Inferior parietal cortex (tissue), 1 donor: ENCODE results near the gene OGFR.
A peak's percentile ranks its signal among the peaks of the same experiment; 100 is the strongest.

Experiments
- DNase-seq: peaks from one replicate; pipeline ENCODE4 v3.0.0-alpha.2; 2016; ENCODE audit errors: extremely low spot score

Gene OGFR

DNA sequence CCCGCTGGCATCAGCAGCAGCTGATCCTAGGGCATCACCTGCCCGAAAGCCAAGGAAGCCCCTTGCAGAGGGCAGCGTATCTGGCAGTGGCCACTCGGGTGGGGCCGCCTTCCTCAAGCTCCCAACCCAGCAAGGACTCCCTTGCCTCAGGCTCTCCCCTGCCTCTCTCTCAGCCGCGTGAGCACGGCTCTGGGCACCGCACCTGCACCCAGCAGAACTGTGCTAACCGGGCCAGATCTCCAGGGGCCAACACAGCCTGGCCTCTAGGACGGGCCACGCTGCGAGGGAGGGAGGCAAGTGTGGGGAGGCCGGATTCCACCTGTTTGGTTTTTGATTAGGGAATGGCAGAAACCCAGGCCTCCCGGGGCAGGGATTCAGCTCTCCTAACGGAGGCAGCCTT, 20.1 kb upstream of the OGFR start:
- DNase-seq: no peak

DNA sequence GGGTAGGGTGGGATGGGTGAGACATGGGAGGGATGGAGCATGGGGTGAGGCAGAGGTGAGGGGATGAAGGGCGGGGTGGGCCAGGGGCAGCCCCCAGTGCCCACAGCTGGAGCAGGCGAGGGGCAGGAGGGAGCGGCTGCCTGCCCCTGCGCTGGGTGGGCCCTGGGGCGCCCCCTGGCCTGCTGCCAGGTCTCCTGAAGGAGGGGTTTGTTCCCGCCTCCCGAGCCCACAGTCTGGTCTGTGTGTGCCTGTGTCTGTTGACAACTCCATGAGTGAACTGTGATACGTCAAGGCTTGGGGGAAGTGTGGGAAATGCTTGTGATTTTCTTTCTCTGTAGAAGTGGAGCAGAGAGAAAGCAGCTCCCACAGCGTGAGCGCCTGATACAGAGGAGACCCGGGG, 19.2 kb upstream of the OGFR start:
- no peak for DNase-seq

DNA sequence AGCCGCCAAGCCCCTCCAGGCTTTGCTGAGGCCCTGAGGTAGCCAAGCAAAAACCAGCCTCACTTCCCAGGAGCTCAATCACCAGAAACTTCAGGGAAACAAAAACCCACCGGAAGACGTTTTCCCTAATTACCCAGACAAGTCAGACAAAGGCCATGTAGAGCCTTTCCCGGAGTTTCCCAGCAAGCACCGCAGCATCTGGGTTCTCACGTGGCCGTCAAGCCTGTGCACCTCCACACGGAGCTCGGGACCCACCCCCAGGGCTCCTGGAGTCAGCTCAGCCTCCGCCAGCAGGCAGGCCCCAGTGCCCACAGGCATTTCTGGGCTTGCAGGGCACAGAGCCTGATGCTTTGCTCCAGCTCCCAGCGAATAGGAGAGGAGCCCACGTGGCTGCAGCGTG, 18.5 kb upstream of the OGFR start:
- no peak for DNase-seq

DNA sequence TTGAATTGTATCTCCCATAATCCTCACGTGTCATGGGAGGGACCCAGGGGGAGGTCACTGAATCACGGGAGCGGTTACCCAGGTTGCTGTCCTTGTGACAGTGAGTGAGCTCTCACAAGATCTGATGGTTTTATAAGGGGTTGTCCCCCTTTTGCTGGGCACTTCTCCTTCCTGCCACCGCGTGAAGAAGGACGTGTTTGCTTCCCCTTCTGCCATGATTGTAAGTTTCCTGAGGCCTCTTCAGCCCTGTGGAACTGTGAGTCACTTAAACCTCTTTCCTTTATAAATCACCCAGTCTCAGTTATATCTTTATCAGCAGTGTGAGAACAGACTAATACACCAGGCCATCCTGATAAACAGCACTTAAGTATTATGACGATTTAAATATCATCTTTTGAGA, 17.3 kb upstream of the OGFR start:
- no peak for DNase-seq

DNA sequence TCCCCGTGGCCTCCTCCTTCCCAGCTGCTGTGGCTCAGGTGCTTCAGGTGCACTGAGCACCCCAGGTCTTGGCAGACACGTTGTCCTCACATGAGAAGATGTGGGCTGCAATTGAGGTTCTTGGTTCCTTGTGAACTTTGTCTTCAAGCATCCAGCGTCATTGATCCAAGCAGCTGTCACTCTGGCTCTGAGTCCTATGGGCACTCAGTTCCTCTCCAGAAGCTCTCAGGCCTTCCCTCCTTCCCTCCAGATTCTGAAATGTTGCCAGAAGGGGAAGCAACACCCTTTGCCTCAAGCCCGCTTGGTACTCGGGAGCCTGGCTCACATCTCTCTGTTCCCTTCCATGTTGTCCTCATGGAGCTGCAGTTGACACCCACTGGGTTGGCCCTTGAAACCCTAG, 16.8 kb upstream of the OGFR start:
- DNase-seq: no peak

DNA sequence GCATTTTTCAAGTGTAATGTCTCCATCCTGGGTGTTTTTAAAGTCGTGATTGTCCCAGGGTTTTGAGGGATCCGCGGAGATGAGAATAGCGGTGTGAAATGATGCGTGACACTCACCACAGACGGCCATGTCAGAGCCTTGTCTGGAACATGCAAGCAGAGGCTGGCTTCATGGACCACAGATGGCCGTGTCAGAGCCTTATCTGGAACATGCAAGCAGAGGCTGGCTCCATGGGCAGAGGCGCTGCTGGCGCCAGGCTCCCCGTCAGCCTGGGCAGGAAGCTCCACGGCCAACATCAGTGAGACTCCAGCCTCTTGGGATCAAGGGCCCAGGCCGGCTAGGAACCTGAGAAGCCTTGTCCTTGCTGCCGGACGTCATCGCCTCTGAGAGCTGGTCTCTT, 16.0 kb upstream of the OGFR start:
- DNase-seq: no peak

DNA sequence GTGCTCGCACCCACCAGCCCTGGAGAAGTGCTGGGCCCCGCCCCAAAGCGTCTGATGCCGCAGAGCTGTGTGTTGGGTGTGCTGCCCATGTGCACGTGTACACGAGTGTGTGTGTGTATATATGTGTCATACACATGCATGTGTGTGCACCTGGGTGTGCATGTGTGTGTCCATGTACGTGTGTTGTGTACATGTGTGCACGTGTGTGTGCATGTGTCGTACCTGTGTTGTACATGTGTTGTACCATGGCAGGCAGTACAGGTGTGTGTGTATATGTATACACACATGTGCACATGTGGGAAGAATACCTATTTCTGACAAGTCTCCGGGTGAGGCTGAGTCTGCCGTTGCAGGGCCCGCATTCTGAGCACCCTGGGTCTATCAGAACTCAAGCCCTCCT, 14.6 kb upstream of the OGFR start:
- no peak for DNase-seq

DNA sequence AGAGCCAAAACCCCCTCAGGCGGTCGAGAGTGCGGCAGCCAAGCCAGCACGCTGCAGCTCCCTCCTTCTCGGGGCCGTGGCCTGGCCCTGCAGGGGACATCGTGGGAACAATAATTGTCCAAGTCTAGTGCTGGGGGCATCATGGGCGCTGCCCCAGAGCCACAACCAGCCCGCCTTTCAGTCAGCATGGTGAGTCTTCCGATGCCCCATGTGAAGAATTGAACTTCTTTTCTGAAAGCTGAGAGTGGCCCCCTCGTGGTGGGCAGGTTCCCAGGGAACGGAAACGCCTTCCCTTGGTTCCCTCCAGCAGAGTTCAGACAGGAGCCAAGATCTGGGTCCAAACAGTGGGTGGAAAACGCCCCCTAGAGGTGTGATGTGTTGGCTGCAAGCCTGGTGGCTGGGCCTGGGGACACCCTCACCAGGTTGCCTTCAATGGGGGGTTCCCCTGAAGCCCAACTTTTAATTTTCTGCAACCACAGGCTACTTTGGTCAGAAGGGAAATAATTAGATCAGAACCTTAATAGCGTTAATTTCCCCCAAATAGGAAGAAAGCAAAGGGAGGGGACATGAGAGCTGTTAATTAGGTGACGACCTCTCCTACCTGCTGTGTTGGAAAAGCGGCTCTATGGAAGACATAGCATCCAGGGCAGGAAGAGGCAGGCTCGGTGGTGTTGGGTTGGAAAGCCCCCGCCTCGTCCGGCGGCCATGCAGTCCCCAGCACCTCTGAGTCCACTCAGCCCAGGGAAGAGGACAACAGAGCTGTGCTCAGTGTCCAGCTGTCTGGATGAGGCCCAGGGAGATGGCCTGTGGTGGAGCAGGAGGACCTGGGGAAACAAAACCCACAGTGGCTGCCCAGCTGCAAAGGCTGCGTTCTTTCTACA, 13.1 kb upstream of the OGFR start:
- DNase-seq: peak; percentile 95

DNA sequence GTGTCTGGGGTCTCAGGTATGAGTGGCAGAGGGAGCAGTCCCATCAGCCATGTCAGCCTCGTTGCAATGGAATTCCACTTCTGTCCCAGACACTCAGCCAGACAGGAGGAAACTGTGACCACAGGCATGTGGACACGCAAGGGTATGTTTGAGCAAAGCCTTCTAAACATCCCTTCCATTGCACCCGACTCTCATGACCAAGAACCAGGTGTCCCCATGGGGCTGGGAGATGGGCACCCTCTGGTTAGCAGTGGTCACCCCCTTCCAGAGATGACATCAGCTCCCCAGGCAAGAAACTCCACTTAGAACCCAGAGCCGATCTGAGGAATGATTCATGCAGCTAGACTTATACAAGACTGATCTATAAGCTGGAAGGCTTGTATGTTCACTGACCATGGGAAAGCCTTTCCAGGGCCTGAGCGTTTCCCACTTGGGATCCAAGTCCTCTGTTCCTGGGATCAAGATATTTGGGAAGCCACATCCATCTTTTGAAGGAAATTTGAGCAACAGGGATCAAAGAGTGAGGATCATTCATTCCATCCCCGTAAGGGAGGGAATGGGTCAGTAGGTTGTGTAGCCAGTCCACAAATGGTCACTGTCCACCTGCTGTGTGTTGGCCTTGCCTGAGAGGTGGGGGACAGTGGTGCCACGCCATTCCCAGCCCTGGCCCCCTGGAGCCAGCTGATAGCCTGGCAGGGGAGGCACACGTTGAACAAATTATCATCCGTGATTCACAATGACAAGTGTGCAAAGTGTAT, 12.3 kb upstream of the OGFR start:
- DNase-seq: no peak

DNA sequence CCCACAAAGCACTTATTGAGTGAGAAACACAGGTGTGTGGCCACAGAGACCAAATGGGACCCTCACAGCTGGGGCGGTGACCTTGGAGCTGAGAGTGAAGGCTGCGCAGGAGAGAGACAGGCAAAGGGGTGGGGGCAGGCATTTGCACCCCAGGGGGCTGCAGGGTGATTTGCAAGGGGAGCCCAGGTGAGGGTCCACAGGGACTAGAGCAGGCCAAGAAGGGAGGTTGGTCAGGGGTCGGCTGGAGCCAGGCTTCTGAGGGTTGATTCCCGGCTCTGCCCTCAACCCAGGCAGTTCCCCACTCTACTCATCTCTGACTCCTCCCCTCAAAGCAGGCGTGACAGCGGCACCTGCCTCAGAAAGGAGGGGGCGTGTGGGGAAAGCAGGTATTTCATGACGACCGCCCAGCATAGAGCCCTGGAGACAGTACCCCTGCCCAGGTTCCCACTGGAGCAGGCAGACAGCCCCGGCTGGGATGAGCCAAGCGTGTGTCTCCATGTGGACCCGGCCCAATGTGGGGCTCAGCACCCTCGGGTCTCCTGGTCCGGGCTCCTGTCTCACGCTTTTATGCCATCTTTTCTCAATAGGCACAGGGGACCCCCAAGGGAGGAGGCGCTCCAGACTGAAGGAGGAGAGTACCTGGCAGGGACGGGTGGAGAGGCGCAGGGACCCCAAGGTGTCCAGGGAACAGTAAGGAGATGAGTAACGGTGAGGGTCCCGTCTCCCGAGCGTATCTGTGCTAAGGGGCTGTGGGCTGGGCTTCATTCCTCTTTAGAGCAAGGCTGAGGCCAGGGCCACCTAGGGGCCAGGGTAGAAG, 11.5 kb upstream of the OGFR start:
- DNase-seq: no peak

DNA sequence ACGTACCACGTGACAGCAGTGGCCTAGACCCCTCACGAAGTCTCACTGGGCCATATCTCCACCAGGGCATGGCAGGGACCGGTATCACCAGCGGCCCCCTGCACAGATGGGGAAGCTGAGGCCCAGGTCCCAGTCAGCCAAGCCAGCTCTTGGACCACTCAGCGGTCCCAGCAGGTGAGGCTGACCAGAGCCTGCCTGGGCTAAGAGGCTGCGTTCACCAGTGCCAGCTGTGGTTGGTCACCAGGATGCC, 11.0 kb upstream of the OGFR start:
- no peak for DNase-seq

DNA sequence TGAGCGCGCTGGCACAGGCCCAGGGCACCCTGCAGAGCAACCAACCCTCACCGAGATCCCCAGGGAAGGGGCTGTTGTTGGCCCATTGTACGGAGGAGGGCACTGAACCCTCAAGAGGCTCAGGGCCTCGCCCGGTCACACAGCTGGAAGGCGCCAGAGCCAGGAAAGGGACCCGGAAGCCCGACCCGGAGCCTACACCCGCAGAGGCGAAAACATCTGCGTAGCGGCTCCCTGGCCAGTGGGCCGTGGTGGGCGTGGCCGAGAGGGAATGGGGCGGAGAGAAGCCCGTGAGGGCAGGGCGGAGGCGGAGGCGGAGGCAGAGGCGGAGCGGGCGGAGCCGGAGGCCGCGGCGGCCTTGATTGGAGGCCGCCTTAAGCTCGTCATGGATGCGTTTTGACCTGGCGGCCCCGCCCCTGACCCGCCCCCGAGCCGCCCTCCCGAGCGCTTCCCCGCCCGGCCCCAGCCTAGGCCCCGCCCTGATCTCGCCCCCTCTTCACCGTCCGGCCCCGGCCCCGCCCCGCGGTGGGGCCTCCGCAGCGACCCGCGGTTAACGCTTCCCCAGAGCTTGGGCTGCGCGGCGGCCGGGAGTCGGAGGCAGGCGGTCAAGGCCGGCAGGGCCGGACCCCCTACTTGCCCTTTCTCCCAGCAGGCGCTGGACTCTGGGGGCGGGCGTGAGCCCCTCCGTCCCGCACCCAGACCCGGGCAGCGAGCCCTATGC, 10.5 kb upstream of the OGFR start:
- peak; percentile 95 for DNase-seq

DNA sequence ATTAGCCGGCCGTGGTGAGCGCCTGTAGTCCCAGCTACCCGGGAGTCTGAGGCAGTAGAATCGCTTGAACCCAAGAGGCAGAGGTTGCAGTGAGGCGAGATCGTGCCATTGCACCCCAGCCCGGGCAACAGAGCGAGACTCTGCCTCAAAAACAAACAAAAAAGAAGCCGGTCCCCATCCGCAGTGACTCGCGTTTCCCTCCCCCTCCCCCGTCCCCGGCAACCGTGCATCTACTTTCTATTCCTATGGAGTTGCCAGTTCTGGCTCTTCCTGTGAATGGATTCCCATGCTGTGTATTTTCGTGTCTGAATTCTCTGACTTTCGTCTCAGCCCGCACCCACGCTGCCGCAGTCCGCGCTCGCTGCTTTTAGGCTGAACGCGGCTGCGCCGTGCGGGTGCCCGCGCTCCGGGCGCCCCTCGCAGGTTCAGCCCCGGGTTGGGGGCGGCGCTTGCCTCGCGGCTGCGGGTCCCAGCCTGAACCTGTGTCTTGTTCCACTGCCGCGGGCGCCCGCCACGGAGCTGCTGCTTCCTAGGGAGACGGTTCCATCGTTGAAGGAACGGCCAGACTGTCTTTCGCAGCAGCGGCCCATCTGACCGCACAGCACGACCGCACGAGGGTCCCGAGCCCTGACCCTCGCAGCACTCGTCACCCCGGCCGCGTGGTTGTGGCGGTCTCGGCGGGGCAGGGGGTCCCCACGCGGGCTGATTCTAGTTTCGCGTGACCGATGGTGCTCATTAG, 9.4 kb upstream of the OGFR start:
- DNase-seq: peak; percentile 62

DNA sequence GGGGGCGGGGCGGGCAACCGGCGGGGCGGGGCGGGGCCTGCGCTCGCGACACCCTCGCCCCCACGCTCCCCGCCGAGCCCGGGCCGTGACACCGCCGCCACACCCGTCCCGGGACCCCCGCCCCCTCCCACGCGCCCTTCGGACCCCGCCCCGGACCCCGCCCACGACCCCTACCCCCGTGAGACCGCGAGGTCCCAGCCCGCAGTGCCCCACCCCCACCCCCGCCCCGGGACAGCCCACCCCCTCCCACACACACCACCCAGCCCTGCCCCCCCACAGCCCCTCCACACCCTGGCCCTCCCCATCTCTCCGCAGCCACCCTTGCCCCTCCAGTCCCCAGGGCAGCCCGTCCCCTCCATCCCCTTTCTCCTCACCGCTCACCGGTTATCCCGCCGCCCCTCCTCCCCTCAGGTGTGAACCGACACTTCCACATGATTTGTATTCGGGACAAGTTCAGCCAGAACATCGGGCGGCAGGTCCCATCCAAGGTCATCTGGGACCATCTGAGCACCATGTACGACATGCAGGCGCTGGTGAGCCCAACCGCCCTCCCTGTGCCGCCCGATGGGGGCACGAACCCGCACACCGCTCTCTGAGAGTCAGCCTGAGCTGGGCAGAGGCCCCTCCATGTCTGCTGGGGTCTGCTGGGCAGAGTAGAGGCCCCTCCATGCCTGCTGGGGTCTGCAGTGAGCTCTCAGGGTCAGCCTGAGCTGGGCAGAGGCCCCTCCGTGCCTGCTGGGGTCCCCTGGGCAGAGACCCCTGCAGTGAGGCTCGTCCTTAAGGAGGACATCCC, 7.7 kb upstream of the OGFR start:
- no peak for DNase-seq

DNA sequence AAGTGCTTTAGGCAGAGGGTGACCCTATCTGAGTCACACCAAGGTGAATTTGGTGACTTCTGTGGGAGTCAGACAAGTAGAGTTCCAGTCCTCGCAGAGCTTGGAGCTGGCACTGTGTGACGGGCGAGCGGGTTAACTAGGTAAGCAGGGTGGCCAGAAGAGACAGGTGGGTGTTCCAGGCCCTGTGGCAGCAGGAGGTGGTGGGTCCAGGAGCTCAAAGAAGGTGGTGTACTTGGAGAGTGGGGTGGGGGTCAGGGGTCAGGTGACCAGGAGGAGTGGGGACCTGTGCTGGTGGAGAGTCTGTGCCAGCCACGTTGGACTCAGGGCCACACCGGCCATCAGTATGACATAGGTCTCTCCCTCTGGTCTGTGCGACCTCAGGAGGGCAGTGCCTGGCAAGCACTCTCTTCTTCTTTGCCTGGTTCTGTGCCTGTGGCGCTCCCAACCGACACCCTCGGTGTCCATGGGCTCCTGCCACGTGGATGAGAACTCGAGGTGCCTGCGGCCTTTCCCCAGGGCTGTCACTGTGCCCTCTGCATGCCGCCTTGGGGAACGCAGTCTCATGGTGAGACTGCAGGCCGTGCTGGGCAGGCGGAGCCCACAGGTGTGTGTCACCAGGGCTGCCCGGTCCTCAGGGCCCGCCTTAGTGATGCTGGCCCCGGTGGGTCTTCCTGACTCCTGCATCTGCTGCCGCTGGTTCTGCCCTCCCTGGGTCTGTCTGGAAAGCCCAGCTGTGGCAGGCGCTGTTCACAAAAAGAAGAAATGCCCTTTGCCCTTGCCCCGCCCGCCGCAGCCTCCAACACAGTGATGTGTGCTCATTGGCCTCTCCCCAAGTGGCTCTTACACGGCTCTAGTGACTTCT, 6.7 kb upstream of the OGFR start:
- DNase-seq: no peak

DNA sequence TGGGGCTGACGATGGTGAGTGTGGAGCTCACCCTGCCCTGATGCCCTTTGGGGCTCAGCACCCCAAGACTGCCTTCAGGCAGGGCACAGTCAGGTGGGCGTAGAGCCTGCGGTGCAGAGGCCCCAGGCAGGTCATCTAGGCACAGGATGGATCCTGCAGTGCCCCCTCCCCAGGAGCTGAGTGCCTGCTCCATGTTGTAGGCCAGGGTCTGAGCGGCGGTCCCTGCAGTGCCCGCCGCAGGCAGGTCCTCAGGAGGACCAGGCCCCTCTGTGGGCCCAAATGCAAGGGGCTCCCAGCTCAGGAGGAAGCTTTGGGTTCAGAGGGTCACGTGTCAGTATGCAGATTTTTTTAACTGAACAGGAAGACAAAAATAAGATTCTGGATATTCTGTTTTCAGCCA, 5.6 kb upstream of the OGFR start:
- DNase-seq: no peak

DNA sequence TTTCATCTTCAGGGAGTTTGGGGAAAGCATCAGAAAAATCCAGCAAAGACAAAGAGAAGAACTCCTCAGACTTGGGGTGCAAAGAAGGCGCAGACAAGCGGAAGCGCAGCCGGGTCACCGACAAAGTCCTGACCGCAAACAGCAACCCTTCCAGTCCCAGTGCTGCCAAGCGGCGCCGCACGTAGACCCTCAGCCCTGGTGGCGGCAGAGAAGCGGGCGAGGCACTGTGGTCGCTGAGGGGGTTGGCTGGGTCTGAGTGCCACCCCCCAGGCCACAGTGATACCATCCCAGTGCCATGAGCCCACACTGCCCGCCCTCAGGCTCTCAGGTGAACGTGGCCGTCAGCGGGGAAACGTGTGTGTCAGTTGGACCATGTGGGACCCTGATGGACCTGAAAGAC, 5.2 kb upstream of the OGFR start:
- DNase-seq: no peak

DNA sequence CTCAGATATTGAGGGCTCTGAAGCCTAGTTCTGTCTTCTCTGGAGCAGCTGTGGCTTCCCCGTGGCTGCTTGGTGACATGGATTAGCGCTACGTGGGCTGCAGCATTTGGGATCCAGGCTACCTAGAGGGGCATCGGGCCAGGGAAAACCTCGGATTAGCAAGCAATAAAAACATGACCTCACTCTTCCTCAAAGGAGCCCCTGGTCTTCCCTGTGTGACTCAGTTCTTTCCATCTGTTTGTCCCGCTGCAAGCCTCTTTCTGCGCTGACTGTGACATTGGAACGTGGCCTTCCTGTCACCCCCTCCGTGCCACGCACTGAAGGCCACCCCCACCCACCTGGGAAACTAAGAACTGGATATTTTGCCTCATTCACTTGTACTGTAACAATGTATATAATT, 4.8 kb upstream of the OGFR start:
- no peak for DNase-seq
